Spleen (tissue), 11 donors: Measurements from ENCODE around the gene NXPE3. TPM values are rescaled to one million over a fixed set of nuclear protein-coding genes. Genes with fewer than 3 reads are reported as not detected.

Experiments
- DNase-seq: peaks from one replicate; pipeline ENCODE4 v3.0.0-alpha.2; 2020
- H3K27ac ChIP-seq, 8 donors: fragments of 200-600 bp; sonication (generic) in 7 of 8; 1 replicate in 4 of 8; 2 replicates in 4 of 8; pipeline versions ENCODE4 v1.5.0 to v1.8.0; 2016 to 2021; ENCODE audit warnings: inconsistent platforms in 4 of 8, mild to moderate bottlenecking in 4 of 8, moderate library complexity in 1 of 8
- H3K27me3 ChIP-seq, 7 donors: fragments of 200-600 bp; sonication (generic) in 6 of 7; replicated peaks in 1 of 7; 1 replicate in 4 of 7; 2 replicates in 3 of 7; pipeline versions ENCODE4 v1.5.0 to v1.8.0; 2016 to 2021; ENCODE audit warnings: inconsistent platforms in 3 of 7, mild to moderate bottlenecking in 1 of 7
- H3K36me3 ChIP-seq, 6 donors: fragments of 200-600 bp; sonication (generic) in 5 of 6; 1 replicate in 4 of 6; 2 replicates in 2 of 6; pipeline versions ENCODE4 v1.5.0 to v1.8.0; 2016 to 2021; ENCODE audit warnings: inconsistent platforms in 2 of 6
- H3K4me1 ChIP-seq, 6 donors: fragments of 200-600 bp; sonication (generic) in 5 of 6; 1 replicate in 3 of 6; 2 replicates in 3 of 6; pipeline versions ENCODE4 v1.5.0 to v1.8.0; 2016 to 2021; ENCODE audit warnings: inconsistent platforms in 3 of 6
- H3K4me3 ChIP-seq, 8 donors: fragments of 200-600 bp; sonication (generic) in 7 of 8; 1 replicate in 4 of 8; 2 replicates in 4 of 8; pipeline versions ENCODE4 v1.5.0 to v1.8.0; 2016 to 2021; ENCODE audit warnings: inconsistent platforms in 4 of 8, mild to moderate bottlenecking in 4 of 8, moderate library complexity in 2 of 8
- H3K9me3 ChIP-seq, 8 donors: fragments of 200-600 bp; sonication (generic) in 7 of 8; 1 replicate in 4 of 8; 2 replicates in 4 of 8; pipeline versions ENCODE4 v1.5.0 to v1.8.0; 2016 to 2021; ENCODE audit warnings: inconsistent platforms in 4 of 8
- POLR2A ChIP-seq, 3 donors: fragments of 450-650 bp; IDR thresholded peaks; one replicate each; pipeline ENCODE4 v1.5.1; 2017; ENCODE audit warnings: antibody characterized with exemption in 3 of 3, mild to moderate bottlenecking in 1 of 3
- POLR2AphosphoS5 ChIP-seq, 3 donors: sonication (generic); formaldehyde crosslinking; IDR thresholded peaks; one replicate each; pipeline ENCODE4 v1.5.1; 2017; ENCODE audit warnings: antibody characterized with exemption in 3 of 3
- WGBS, 5 donors: extraction: QIAGEN DNeasy Blood & Tissue Kit in 3 of 5; methylation state at CpG; one replicate each; pipeline versions ENCODE4 v1.1.5 to v1.1.7; 2013 to 2018; 5-methylcytosine and 5-hydroxymethylcytosine counted together
- intact Hi-C: fragments of 100-400 bp; cut with DNase I; formaldehyde crosslinking; loops from one replicate; pipeline ENCODE4 v1.15.0; 2023; ENCODE audit warnings: low total_unique reads
- polyA plus RNA-seq, 3 donors: library from polyadenylated mRNA; stranded (reverse); fragments of 200-250 nt; gene quantifications; one replicate each; pipeline ENCODE4 v1.2.1, GENCODE V29; 2013
- total RNA-seq, 7 donors: library from RNA; depleted of rRNA in 3 of 7; stranded (reverse); fragments of >200 nt in 3 of 7; fragmentation: NEBNext Ultra II Directional in 4 of 7; extraction: Animal tissue kit (Norgen Biotek cat#: 25700) in 4 of 7; gene quantifications; one replicate each; pipeline versions ENCODE4 v1.1.0 to v1.2.1, GENCODE V29; 2016 to 2021
- TF ChIP-seq, protein P1 (sequence below), 11 experiments: fragments of 200-600 bp in 7 of 11; fragments of 450-650 bp in 4 of 11; sonication (generic) in 4 of 11; IDR thresholded peaks in 8 of 11; conservative IDR thresholded peaks in 3 of 11; 1 replicate in 7 of 11; 2 replicates in 4 of 11; pipeline versions ENCODE4 v1.4.0 to v1.8.0; 2016 to 2021; ENCODE audit warnings: antibody characterized with exemption in 11 of 11, inconsistent platforms in 4 of 11, mild to moderate bottlenecking in 1 of 11
- donor health status: healthy with polysubstance abuse.
- donor health status: DM: no; HTN: no; CAD: no; lungs with moderate emphysema.
- donor health status: DM: no; HTN: no; CAD: no.
- donor health status: Bipolar disorder and iron deficiency.
- donor health status: healthy.
- donor health status: DM: no; HTN: no; CAD: no.
- donor health status: DM: yes; HTN: yes; CAD: no.

NXPE3 gene
- total and polyA plus RNA-seq, 10 donors, result 6.9 to 39.1 (median 25.5) TPM

DNA sequence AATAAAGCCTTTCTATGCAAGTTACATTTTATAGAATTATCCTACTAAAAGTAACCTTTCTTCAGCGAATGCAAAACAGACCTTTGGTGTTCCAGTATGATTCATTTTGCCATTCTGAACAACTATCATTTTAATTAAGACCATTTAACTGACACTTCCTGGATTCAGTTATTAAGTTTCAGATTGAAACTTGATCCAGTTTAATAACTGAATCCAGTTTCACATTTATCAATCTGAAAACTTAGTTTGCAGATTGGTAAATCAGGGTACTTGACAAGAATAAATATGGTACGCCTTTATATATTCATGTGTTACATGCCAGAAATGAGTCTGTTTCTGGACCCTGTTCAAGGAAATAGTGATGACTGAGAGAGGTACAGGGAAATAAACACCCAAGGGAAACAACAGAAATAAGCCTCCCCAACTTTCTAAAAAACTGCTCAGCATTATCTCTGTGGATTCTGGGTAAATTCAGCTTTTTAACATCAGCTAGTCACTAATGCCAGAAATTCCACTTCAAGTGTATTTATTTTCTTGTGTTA, 47.0 kb downstream of the NXPE3 start:
- TF ChIP-seq POLR2A (IDR thresholded peaks at IDR 0.05), result no peak
- TF ChIP-seq POLR2AphosphoS5 (IDR thresholded peaks at IDR 0.05), result no peak
- TF ChIP-seq, protein P1, sequence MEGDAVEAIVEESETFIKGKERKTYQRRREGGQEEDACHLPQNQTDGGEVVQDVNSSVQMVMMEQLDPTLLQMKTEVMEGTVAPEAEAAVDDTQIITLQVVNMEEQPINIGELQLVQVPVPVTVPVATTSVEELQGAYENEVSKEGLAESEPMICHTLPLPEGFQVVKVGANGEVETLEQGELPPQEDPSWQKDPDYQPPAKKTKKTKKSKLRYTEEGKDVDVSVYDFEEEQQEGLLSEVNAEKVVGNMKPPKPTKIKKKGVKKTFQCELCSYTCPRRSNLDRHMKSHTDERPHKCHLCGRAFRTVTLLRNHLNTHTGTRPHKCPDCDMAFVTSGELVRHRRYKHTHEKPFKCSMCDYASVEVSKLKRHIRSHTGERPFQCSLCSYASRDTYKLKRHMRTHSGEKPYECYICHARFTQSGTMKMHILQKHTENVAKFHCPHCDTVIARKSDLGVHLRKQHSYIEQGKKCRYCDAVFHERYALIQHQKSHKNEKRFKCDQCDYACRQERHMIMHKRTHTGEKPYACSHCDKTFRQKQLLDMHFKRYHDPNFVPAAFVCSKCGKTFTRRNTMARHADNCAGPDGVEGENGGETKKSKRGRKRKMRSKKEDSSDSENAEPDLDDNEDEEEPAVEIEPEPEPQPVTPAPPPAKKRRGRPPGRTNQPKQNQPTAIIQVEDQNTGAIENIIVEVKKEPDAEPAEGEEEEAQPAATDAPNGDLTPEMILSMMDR (IDR thresholded peaks at IDR 0.05 in 8 of 11, conservative IDR thresholded peaks at IDR 0.05 in 3 of 11), result no peak
- H3K27me3 ChIP-seq, result no peaks in the 10 kb centered on the region
- WGBS, 5 donors, result 47 to 75% (median 60%) methylated on average over 2 of the region's 2 CpGs
- peaks cover 0 to 20% (median 8%) of the 10 kb centered on the region in 6 donors for H3K36me3 ChIP-seq
- intact Hi-C loops, result no loop called here
- peak overlapping the region; percentile 87 to 96 (median 91) for H3K27ac ChIP-seq
- H3K9me3 ChIP-seq, result no peaks in the 10 kb centered on the region
- no peak for DNase-seq
- H3K4me3 ChIP-seq, result no peak overlapping the region
- peaks cover 29 to 68% (median 42%) of the 10 kb centered on the region in 6 donors for H3K4me1 ChIP-seq

DNA sequence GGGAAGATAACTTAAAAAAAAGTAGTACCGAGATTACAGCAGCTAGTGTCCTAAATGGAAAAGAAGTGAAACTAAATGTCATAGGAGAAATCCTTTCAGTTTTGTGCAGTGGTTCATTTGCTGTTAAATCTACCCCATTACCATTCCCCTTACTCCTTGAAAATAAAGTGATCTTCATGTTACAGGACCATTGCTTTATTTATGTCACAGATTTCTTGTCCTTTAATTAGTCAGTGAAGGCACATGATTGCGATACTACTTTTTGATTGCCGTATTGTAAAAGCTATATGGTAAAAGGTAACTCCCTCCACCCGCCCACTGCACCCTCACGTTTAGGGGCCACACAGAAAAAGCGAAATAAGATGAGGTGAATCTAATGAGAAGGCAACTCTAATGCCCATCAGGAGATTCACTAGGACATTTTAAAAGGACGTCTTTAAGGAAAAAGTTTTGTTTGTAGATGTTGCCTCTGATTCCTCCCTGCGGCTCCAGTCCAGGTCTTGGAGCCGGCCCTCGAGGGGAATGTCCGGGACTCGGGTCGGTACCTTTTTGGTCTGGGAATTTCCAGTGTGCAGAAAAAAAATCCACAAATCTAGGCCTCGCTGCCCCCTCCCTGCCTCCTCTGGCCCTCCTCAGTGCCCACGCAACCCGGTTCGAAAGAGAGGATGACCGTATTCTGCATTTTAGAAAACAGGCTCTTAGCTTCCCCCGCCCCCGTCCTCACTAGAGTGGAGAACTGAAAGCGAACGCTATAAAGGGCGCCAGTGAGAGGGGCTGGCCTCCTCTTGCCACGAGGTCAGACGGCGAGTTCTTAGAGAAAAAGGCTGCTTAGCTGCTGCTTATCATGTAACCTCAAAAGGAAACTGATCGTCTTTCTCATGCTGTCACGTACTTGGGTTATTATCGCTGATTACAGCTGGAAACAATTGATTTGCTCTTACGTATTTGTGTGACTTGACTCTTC, 48.5 kb downstream of the NXPE3 start:
- WGBS, 5 donors, result 1 to 2% (median 1%) methylated on average over 30 of the region's 30 CpGs
- intact Hi-C loops, result no loop called here
- TF ChIP-seq POLR2A (IDR thresholded peaks at IDR 0.05) (peak in 2 of 3 donors; percentile 55 to 85), POLR2AphosphoS5 (IDR thresholded peaks at IDR 0.05) (peak; percentile 42 to 97 (median 90))
- TF ChIP-seq, protein P1 (IDR thresholded peaks at IDR 0.05 in 8 of 11, conservative IDR thresholded peaks at IDR 0.05 in 3 of 11), result peak in 1 of 11 experiments; percentile 13

DNA sequence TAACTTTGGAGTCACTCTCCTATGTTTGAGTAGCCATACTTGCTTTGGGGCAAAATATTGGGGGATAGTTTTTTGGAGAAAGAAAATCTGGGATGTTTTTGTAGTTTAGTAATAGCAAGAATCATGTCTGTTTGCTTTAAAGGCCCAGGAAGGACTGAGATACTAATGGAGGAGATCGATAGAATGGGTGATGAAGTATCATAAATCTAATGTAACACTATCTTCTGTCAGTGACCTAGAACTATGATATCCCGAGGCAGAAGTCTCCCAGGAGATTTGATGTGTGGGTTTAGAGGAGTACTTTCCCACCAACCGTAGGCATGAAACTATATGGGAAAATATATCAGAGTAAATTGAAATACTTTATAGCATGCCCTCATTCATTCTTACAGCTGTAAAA, 49.3 kb downstream of the NXPE3 start:
- Histone ChIP-seq H3K36me3 (peaks cover 0 to 9% (median 0%) of the 10 kb centered on the region in 6 donors), H3K27me3 (no peaks in the 10 kb centered on the region), H3K4me1 (peaks cover 29 to 80% (median 45%) of the 10 kb centered on the region in 6 donors), H3K9me3 (no peaks in the 10 kb centered on the region), H3K27ac (peak overlapping the region; percentile 87 to 96 (median 91)), H3K4me3 (peak overlapping the region; percentile 27 to 72 (median 40))
- no peak for DNase-seq
- TF ChIP-seq, protein P1 (IDR thresholded peaks at IDR 0.05 in 8 of 11, conservative IDR thresholded peaks at IDR 0.05 in 3 of 11), result no peak
- TF ChIP-seq POLR2A (IDR thresholded peaks at IDR 0.05), result no peak
- no peak for TF ChIP-seq POLR2AphosphoS5 (IDR thresholded peaks at IDR 0.05)
- 3 to 16% (median 8%) methylated on average over 3 of the region's 3 CpGs for WGBS, 5 donors
- intact Hi-C loops, result no loop called here

More for the DNA sequence above, 48.5 kb downstream of the NXPE3 start:
- no peaks in the 10 kb centered on the region for H3K27me3 ChIP-seq
- H3K27ac ChIP-seq, result peak overlapping the region; percentile 87 to 96 (median 91)
- H3K36me3 ChIP-seq, result peaks cover 0 to 6% (median 0%) of the 10 kb centered on the region in 6 donors
- DNase-seq, result peak; percentile 94
- peaks cover 29 to 76% (median 45%) of the 10 kb centered on the region in 6 donors for H3K4me1 ChIP-seq
- H3K4me3 ChIP-seq, result peak overlapping the region; percentile 27 to 72 (median 40)
- no peaks in the 10 kb centered on the region for H3K9me3 ChIP-seq
